HS-27A (cell line): ENCODE measurements around the gene COL8A2.
"Not testable (repeated sequence)": the region's sequence is repeated elsewhere in the genome, so short reads cannot be mapped to it uniquely, and the experiment has no call there.

ENCODE experiments used
- DNase-seq: peaks from one replicate; pipeline ENCODE4 v3.0.0-alpha.2; 2012; ENCODE audit warnings: low read depth, missing footprints

Gene COL8A2

GRCh38 chr1:36125129-36125991, at the start of gene COL8A2:
Gene COL8A2 (minus strand): TSS chr1:36125222. CDS start chr1:36100242, 24,980 bp downstream.
- no peak for DNase-seq

DNA sequence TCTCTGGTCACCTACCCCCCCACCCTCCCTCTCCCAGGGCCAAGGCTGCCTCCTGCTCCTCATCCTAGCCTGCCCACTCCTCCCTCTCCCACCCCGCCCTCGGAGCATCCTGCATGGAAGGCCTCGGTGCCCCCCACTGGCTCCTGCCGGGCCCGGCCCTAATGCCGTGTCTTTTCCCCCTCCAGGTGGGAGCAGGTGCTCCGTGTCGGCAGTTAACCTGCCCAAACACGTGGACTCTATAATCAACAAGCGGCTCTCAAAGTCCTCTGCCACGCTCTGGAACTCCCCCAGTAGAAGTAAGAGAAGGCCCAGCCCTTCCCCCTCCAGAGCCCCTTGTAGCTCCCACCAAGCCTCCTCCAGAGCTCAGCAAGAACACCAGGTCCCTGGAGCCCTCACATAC, 49.7 kb upstream of the COL8A2 start:
- DNase-seq, result no peak

DNA sequence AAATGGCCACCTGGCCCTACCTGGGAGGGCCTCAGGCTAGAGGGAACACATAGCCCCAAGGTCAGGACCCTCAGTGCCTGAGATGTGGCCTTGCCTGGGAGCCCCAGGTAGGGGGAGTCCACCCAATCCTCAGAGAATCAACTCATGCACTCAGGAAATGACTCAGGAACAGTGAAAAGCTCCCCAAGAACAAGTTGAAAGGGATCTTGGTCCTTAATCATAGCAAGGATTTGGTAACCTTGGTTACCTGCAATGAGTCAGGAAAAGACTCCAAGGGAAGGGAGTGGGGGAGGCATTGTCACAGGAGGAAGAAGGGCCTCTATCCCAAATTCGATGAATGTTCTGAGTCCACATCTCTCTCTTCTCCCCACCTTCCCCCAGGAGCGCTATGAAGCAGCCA, 48.0 kb upstream of the COL8A2 start:
- no peak for DNase-seq

DNA sequence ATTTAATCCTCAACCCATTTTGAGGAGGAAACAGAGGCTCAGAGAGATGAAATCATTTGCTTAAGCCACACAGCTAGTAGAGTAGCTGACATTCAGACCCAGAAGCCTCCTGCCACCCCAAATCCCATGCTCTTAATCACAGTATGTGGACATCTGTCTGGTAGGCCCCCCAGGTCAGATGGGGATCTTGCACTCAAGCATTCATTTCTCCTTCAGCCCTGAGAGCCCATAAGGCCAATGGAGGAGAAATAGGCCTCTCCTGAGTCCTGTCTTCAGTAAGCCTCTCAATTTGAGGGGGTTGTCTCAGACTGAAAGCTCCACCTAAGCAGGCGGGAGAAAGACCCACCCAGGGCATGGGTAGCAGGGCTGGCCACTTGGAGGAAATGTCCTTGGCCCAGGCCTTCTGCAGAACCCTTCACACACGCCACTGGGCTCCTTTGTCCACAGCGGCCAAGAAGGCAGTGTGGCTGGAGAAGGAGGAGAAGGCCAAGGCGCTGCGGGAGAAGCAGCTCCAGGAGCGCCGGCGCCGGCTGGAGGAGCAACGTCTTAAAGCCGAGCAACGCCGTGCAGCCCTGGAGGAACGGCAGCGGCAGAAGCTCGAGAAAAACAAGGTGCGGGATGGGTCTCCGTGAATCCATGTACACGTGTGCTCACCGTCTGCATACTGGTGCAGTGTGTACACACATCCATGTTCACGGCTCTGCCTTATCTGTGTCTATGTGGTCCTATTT, 47.2 kb upstream of the COL8A2 start:
- DNase-seq, result no peak

GRCh38 chr1:36170643-36171412, 45.8 kb upstream of the COL8A2 start:
- no peak for DNase-seq

- DNase-seq, result no peak
These were observed 43.5 kb upstream of the COL8A2 start for GRCh38 chr1:36168514-36168913.

DNA sequence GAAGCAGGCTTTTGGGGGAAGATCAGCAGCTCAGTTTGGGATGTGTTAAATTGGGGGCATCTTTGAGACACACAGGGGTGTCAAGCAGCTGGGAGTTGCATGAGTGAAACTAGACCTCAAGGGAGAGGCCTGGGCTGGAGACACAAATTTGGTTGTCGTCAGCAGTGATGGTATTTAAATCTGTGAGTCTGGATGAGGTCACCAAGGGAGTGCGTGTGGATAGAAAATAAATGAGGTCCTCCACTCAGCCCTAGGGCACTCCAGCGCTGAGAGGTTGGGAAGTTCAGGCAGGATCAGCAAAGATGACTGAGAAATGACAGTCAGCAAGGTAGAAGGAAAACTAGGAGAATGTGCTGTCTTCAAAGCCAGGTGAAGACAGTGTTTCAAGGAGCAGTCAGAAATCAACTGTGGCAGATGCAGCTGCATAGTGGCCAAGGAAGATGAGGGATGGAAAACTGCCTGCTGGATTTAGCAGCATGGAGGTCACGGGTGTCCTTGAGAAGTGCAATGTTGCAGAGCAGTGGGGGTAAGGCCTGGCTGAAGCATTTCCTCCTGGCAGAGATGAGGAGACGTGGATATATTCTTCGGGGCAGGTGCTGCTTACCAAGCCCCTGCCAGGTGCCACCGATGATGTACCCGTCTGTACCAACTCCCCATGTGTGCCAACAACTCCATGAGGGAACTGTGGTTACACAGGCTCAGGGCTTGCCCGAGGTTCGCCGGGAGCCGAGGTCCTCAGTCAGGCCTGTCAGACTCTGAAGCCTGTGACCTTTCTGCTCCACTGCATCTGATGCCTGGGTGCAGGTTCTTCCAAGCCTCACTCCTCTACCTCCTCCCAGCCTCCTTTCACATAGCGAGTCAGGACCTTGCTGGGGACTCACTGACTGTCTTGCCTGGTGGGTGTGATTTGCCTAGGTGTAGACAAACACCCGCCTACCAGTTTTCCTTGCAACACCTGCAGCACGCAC, 42.2 kb upstream of the COL8A2 start:
- no peak for DNase-seq

DNA sequence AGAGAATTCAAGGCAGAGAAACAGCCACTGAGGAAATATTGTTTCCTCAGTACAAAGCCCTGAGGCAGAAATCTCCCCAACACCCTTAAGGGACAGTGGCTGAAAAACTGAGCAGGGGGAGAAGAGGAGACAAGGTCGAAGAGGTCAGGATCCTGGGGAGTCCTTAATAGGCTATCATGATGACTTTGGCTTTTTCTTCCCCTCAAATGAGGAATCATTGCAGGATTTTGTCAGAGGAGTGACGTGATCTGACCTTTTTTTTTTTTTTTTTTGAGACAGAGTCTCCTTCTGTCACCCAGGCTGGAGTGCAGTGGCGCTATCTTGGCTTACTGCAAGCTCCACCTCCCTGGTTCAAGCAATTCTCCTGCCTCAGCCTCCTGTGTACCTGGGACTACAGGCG, 41.1 kb upstream of the COL8A2 start:
- DNase-seq, result no peak

- DNase-seq, result no peak
These were observed 40.1 kb upstream of the COL8A2 start for GRCh38 chr1:36165145-36165544.

- DNase-seq, result no peak
These were observed 39.3 kb upstream of the COL8A2 start for GRCh38 chr1:36164361-36164760.

DNA sequence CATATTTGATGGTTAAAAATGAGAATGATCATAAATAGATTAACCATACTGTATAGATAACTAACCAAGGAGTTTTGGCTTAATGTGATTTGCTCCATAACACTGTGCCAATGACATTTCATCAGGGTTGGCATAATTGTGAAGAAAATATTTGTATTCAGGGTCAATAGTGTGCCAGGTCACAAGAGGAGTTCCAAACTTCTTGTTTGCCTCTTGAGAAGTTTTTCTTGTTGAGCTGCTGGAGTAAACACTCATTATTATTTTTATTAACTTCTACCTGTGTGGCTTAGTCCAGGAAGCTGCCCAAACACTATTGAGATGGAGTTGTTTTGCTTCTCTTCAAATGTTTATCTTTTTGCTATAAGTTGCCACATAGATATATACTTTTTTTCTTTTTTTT, 38.4 kb upstream of the COL8A2 start:
- no peak for DNase-seq

DNA sequence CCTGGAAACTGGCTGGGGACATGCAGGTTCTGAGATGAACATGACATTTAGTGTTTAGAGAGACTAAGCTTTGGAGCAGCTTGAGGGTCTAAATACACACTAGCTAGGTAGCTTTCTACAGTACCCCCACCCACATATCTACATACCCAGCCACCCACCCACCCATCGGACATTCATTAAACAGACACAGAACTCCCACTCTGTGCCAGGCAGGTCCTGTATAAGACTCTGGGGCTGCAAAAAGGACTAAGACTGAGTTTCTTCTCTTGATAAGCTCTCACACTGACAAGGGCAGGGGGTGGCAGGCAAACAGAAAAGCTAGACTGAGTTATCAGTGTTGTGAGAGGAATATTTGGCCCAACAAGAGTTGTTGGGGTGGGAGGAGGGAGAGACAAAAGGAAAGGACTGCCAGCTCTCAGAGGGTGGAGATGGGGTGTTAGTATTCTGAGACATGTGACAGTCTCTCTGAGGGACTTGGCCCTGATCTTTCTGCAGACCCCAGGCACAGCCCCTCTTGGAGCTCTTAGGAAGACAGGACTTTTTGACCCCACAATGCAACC, 37.7 kb upstream of the COL8A2 start:
- DNase-seq, result no peak

- no peak for DNase-seq
These were observed 36.9 kb upstream of the COL8A2 start for GRCh38 chr1:36161641-36162531.

GRCh38 chr1:36160949-36161485, 36.0 kb upstream of the COL8A2 start:
- DNase-seq, result peak; percentile 52

DNA sequence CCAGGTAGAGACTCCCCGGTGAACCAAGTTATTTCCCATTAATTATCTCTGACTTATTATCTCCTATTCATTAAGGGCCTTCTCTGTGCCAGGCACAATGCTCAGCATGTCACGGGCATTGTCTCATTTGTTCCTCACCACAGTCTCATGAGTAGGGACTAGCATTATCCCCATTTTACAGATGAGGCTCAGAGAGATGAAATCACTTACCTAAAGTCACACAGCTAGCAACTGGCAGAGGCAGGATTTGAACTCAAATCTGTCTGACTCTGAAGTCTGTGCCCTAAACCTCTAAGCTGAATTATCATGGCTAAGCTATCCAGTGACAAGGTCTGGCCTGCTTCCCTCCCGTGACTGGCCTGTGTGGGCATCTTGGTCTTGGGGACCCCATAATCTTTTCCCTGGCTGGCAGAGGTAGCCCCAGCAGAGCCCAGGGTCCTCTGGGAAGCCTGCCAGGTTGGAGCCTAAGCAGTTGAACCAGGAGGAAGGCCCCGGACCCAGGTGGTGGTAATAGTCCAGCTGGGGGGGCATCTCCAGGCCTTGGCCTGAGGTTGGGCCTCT, 35.4 kb upstream of the COL8A2 start:
- DNase-seq, result no peak

- no peak for DNase-seq
These were observed 34.8 kb upstream of the COL8A2 start for GRCh38 chr1:36159614-36160387.

DNA sequence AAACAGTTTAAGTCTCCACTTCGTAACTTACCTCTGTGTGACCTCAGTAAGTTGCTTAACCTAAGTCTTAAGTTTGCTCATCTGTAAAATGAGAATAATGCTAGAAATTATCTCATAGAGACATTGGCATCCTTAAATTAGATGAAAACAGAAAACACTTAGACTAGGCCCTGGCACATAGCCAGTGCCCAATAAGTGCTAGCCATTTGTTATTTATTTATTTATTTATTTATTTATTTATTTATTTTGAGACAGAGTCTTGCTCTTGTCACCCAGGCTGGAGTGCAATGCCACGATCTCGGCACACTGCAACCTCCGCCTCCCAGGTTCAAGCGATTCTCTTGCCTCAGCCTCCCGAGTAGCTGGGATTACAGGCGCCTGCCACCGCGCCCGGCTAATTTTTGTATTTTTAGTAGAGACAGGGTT, 33.8 kb upstream of the COL8A2 start:
- DNase-seq, result not testable (repeated sequence)

GRCh38 chr1:36157973-36158826, 33.2 kb upstream of the COL8A2 start:
- DNase-seq, result no peak
